Measurements from ENCODE around the gene NLN.

- TF ChIP-seq CTCF (IDR thresholded peaks at IDR 0.05) (no peak), POLR2A (IDR thresholded peaks at IDR 0.05) (no peak)
Observed at GRCh38 chr5:65802820-65803219, 80.8 kb downstream of the NLN start.

Measured in thyroid gland (tissue), 4 donors.